Stimulated activated CD4-positive, alpha-beta T cell treated with anti-CD3 and anti-CD28 coated beads, Interleukin-2, amount 100 ng/mL, for 48 hours (primary cell): Measurements from ENCODE around the gene ABL2.

Source experiments
- DNase-seq, 2 donors: peaks; one replicate each; pipeline ENCODE4 v3.0.0-alpha.2; 2020

The ABL2 gene

GRCh38 chr1:179089827-179090482 lies 139.5 kb downstream of the ABL2 start:
- no peak for DNase-seq

DNA sequence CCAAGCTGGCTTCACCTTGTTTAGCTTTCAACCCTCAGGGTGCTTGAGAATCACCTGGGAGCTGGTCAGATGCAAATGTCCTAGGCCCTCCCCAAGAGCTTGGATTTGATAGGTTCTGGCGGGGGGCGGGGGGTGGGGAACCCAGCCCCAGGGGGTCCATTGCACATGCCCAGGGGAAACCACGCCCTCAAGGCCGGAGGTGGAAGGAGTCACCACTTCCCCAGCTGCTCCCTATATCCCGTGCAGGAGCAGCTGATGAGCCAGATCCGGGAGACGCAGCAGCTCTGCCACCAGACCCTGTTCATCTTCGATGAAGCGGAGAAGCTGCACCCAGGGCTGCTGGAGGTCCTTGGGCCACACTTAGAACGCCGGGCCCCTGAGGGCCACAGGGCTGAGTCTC lies 141.8 kb downstream of the ABL2 start:
- no peak for DNase-seq

GRCh38 chr1:179083533-179083932 lies 145.9 kb downstream of the ABL2 start:
- DNase-seq = no peak

GRCh38 chr1:179082999-179083335 lies 146.5 kb downstream of the ABL2 start:
- DNase-seq = peak; percentile 17 to 24

DNA sequence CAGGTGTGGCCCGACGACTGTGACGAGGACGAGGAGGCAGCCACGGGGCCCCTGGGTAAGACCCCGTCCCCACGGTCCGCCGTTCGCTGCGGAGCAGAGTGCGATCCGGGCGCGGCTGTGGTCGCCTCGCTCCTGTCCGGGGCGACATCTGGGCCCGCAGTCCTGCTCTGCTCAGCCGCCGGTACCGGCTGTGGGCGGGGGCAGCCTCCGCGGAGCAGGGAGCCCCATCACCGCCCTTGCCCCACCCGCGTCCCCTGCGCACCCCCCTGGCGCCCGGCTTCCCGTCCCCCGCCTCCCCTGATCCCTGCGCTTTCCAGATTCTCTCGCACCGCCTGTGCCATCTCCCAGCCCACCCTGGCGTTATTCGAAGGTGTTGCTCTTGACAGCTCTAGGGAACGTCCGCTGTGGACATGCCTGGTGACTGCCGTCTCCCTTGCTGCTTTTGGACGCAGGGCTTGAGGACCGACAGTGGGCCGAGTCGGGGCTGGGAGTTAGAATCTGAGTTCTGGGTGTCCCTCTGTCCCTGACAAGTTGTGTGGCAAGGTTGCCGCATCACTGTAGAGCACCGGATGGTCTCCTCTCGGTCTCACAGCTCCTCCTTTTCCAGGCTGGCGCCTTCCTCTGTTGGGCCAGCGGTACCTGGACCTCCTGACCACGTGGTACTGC lies 147.0 kb downstream of the ABL2 start:
- peak; percentile 7 to 8 for DNase-seq

DNA sequence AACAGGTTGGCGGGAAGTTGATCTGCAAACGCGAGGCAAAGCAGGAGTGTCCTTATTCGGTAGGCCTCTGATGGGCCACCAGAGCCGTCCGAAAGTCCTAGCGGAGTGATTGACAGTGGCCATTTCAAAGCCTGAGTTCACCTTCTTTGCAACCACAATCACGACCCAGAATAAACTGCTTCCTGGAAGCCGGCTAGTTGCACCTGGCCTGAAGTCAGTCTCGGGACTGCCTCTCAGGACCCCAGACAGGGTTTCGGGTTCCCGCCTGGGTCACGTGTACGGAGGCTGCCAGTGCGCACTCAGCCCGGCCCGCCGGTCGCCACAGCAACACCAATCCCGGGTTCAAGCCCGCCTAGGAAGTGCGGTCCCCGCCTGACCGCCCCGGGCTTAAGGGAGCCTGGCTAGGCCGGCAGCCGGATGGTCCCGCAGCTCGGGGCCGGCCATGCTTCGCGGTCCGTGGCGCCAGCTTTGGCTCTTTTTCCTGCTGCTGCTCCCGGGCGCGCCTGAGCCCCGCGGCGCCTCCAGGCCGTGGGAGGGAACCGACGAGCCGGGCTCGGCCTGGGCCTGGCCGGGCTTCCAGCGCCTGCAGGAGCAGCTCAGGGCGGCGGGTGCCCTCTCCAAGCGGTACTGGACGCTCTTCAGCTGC lies 147.7 kb downstream of the ABL2 start, which contains the start of gene TOR3A:
Gene TOR3A (plus strand): TSS at position 384 of the 646 bp plus-strand sequence. CDS start 59 bp downstream, at position 443.
- DNase-seq = peak; percentile 71 to 72

DNA sequence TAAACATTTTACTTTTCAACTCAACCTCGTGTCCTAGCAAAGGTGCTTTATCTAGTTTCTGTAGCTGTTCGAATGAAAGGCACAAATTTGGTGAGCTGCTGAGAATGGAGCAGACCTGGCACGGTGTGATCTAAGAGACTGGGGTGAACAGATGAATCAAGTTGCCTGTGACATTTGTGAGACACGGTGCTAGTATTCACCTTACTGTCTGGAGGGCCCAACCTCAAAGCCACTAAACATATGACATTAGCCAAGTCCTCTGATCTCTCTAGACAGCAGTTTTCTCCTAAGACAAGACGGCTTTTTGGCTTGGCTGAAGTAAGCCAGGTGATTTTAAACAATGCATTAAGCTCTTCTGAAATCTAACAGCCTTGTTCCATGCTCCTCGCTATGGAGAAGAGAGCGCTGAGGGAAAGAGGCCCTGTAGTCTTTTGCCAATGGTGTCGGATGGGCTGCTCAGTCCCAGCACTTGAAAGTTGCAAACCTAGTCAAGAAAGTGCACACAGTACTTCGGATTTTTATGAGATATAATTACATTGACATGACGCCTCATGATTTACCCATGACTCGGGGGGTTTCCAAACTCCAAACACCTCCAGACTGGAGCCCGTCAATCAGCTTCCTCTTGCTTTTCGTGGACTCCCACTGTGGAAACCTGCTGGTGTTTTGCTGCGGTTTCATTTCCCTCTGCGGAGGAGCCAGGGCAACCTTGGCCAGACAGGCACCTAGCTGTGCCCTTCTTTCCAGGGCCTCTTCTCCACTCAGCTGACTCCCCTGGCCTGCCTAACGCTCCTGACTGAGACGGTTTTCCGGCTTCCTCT lies 148.4 kb downstream of the ABL2 start:
- DNase-seq = peak; percentile 7 to 15

DNA sequence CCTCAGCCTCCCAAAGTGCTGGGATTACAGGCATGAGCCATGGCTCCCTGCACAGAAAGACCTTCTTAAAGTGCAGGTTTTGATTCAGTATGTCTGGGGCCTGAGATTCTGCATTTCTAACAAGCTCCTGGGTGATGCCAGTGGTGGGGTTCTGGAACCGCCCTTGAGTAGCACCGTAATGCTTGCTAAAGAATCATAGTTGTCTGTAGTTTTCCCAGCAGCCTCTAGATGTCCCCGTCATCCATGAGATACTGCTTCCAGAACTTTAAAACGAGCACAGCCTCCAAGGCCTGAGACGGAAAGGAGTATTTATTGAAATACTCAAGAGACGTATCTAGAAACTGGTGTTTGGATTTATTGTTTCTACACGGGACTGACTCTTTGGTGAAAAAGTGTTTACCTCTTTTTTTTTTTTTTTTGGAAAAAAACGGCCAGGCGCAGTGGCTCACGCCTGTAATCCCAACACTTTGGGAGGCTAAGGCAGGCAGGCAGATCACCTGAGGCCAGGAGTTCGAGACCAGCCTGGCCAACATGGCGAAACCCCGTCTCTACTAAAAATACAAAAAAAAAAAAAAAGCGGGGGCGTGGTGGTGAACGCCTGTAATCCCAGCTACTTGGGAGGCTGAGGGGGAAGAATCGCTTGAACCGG lies 150.2 kb downstream of the ABL2 start:
- peak; percentile 22 to 31 for DNase-seq

DNA sequence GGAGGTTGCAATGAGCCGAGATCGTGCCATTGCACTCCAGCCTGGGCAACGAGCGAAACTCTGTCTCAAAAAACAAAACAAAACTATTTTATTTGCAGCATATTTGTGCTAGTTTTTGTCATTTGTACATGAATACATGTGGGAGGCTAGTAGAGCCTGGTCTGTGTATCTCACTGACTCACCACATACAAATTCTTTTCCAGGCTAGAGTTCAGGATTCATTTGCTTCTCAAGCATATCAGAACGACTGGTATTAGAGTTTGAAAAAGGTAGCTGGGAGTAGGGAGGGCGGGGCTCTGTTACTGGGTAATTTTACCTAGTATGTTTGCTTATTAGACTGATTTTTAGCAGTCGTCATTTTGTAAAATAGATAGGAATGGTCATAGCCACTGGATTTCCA lies 152.1 kb downstream of the ABL2 start:
- DNase-seq = no peak

DNA sequence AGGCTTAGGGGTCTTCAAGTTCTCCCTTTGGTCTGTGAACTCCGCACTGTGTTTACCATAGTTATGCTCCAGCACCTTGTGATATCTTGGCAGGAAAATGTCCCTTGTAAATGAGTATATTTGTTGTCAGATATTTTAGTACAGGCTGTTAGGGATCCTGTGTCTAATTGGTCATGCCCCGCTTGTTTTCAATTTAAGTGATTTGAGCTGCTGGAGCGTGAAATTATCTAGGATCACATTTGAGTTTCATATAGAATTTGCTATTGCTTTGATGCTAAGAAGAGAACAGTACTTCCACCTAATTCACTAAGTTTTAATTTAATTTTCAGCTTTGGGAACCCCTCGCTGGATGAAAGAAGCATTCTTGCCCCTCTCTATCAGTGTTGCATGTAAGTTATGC lies 163.0 kb downstream of the ABL2 start:
- no peak for DNase-seq

GRCh38 chr1:179061360-179062282 lies 167.9 kb downstream of the ABL2 start:
- no peak for DNase-seq

- no peak for DNase-seq
These were observed 170.7 kb downstream of the ABL2 start for GRCh38 chr1:179058487-179059483.

DNA sequence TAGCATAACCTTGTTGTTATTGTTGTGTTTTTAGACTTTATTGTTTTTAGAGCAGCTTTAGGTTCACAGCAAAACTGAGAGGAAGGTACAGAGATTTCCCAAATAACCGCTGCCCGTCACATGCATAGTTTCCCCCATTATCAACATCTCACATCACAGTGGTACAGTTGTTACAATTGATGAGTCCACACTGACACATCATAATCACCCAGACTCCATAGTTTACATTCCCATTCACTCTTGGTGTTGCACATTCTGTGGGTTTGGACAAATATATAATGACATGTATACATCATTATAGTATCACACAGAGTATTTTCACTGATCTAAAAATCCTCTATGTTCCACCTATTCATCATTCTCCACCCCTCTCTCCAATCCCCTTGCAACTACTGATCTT lies 173.5 kb downstream of the ABL2 start:
- no peak for DNase-seq

- DNase-seq = no peak
These were observed 176.0 kb downstream of the ABL2 start for GRCh38 chr1:179053486-179053885.

DNA sequence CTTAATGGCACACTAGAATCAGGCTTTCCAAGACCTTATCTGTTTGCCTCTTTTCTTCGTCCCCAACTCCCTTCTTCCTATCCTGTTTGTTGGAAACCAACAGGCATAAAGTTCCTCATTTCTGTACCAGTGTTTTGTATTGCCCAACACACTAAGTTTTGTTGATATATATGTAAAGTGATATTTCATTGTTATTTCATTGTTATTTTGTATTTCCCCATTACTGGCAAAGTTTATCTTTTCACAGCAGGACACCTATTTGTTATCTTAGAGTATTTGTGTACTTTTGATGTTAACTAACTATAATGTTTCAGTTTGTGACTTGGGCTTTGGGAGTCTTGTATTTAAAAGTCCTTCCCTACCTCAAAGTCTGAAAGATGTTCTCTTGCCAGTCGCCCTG lies 176.7 kb downstream of the ABL2 start:
- DNase-seq = no peak
